Limb (tissue), 2 donors: ENCODE measurements around the gene BACH2.

ENCODE experiments used
- DNase-seq, 2 donors: peaks; one replicate each; pipeline ENCODE4 v3.0.0-alpha.2; 2016; ENCODE audit errors: extremely low spot score in 2 of 2

BACH2 gene

GRCh38 chr6:89942601-89943000, 354.0 kb downstream of the BACH2 start:
- DNase-seq: no peak

GRCh38 chr6:89941763-89942497, 354.7 kb downstream of the BACH2 start:
- no peak for DNase-seq

GRCh38 chr6:89941031-89941762, 355.4 kb downstream of the BACH2 start:
- DNase-seq: peak in 1 of 2 donors; percentile 40

DNA sequence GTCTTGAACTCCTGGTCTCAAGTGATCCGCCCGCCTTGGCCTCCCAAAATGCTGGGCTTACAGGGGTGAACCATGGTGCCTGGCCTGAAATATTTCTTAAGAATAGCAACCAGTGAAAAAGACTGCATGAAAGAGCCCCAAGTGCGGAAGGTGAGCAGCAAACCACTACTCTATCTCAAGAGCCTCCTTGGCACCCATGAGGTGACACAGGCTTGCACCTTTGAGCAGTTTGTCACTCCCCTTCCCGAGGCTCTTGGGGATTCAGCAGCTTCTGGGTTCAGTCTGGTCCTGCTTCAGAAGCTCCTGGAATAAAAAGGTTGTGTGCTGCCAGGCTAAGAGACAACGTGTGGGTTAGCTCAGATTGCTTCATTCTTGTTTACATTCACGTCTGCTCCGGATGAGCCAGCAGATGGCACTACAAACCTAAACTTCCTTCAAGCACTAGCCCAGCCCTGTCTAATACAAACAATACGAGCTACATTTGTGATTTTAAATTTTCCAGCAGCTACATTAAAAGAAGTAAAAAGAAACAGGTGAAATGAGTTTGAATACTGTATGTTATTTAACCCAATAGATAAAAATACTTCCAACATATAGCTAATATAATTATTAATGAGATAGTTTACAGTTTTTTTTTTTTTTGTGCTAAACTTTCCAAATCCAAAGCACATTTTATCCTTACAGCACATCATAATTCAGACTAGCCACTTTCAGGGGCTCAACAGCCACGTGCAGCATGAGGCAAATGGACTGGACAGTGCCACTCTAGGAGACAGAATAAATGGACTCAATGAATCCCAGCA, 356.2 kb downstream of the BACH2 start:
- peak; percentile 78 to 81 for DNase-seq

DNA sequence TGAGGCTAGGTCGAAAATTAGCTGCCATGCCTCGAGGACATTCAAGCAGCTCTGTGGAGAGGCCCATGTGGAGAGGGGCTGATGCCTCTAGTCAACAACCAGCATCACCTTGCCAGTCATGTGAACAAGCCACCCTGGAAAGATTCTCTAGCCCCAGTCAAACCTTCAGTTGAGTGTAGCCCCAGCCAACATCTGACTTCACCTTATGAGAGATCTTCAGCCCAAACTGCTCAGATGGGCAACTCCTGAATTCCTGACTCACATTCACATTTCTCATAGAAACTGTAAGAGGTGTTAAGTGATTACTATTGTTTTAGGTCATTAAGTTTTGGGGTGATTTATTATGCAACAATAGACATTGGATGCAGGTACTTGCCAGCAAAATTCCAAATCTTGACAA, 357.5 kb downstream of the BACH2 start:
- DNase-seq: no peak

GRCh38 chr6:89938014-89938413, 358.6 kb downstream of the BACH2 start:
- DNase-seq: no peak

GRCh38 chr6:89936177-89936576, 360.5 kb downstream of the BACH2 start:
- no peak for DNase-seq

GRCh38 chr6:89934685-89935366, 361.8 kb downstream of the BACH2 start:
- DNase-seq: no peak

DNA sequence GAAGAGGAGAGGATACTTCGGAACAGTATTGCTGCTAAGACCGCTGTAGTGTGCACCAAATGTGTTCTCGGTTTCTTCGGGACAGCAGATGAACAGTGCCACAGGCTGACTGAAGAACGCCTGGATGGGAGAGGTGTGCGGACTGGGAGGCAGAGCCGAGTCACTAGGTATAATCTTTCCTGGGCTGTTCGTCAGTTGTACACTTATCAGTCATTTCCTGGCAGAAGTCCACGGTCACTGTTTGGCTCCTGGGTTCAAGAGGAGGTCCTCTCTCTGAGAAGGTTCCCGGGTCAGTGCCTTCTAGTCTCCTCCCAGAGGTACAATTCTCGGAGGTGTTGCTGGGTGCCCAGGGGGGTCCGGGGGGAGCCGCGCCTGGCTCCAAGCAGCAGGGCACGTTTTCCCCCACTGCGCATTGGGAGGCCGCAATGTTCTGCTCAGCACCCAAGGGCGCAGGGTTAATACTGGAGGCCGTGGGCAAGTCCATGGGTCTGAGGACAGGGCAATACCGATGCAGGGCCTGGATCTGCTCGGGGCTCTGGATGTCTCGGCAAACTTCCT, 364.3 kb downstream of the BACH2 start:
- DNase-seq: no peak

GRCh38 chr6:89930789-89931188, 365.9 kb downstream of the BACH2 start:
- no peak for DNase-seq

DNA sequence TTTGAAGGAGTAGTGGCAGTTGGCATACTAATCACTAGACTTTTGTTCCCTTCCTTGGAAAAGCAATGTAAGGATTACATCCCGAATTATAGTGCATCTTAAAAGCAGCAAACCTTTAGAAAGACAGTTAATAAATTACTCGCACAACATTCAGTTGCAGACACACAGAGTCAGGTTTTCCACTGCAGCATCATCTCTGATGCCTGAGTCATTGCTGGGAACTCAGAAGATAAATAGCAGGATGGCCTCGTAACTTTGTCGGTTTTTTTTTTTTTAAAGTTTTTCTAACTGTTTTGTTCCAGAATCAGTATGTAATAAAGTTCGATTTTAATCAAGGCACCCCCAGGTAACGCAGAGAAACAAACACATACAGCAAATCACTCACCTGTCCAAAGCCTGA, 368.0 kb downstream of the BACH2 start:
- no peak for DNase-seq

DNA sequence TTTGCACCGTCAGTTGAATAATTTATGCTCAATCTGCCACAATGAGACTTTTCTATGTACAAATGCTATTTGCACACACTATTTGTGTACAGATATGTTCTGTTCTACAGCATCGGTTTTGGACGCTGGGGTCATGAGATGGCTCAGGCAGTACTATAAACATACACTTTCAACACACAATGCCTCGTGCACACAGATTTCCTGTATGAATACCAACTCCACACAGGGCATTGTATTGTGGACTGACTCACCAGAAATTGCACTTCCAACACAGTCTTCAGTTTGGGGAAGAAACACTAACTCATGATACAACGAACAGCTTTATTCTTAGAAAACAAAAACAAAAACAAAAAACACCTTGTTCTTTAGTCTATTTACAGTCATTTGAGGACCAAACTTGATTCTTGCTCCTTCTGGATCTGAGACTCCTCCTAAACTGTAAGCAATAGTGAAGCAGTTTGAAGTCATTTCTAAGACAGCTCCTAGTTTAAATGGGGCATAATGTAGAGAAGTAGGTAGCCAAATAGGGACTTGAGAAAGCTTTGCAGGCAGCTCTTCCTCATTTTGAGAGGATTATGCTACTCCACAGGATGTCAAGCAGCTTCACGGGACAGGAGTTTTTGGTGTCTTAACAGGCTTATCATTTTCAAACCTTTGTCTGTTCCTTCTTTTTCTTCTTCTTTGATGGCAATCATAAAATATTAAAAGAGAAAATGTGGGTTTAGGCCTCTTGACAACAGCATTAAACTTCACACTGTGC, 368.7 kb downstream of the BACH2 start:
- no peak for DNase-seq

- DNase-seq: no peak
Observed at GRCh38 chr6:89927264-89927663, 369.4 kb downstream of the BACH2 start.

DNA sequence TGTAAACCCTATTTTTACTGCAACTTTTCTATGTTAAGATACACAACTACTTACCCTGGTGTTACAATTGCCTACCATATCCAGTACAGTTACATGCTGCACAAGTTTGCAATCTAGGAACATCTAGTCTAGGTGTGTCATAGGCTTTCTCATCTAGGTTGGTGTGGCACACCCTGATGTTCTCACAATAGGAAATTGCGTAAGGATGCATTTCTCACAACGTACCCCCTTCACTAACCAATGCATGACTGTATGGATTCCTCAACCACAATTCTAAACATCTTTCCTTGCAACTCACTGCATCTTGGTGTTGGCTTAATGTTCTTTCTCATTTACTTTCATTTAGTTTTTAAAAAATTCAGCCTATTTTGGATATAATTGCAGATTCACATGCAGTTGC, 370.8 kb downstream of the BACH2 start:
- no peak for DNase-seq

DNA sequence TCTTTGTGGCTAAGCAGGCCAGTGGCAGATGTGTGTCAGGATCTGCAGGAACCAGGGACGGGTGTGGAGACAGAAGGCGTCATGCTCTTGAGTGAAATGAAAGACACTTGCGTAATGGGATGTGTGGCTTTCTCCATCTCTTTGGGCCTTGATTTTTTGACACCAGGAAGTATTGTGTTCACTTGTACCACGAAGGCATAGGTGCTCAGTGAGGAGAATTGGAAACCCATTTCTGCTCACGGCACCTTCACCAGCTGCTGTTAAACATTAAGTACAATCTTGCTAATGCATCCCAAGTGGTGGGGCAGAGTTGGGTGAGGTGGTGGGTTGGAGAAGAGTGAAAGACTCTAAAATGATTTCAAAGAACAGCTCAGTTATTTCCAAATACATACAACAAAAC, 372.4 kb downstream of the BACH2 start:
- no peak for DNase-seq

- no peak for DNase-seq
Observed at GRCh38 chr6:89921691-89922090, 375.0 kb downstream of the BACH2 start.

DNA sequence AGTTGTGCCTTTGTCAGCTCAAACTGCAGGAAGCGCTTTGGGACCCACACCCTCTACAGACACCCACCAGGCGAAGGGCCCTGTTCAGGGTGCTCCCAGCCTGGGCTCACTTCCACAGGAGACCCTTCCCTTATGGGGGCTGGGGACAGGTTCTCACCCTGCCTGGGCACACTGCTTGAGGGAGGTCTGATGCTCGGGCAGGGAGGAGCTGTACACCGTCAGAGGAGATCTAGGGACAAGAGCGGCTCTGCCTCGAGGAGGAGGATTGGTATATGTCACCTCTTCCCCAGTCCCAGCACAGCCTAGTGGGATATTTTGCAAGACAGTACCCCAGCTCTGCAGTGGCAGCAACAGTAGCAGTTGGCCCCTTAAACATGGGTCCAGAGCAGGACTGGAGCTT, 375.4 kb downstream of the BACH2 start:
- no peak for DNase-seq

DNA sequence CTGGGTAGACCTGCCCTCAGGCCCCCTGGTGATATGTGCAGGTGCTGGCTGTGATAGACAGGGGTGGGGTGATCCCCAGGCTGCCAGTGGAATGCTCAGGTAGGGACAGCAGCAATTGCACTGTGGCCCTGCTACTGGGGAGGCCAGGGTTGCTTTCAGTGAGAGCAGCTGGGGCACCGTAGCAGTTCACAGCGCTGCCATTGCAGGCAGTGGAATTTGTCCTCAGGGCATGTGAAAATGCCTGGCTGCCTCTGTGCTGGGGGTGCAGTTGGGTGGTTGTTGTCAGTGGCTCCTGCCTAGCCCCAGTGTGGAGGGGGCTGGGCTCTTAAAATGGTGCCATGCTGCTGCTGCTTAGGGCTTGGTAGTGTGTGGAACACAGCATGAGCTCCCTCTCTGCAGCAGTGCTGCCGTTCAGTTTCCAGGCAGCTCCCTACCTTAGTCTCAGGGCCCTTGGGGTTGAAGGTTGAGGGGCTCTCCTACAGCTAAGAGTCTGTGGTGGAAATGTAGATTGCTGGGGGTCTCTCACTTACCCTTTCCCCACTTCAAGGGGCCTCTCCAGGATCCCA, 378.8 kb downstream of the BACH2 start:
- DNase-seq: no peak

GRCh38 chr6:89917216-89917615, 379.4 kb downstream of the BACH2 start:
- no peak for DNase-seq
